OCI-LY1 (cell line): ENCODE results near the gene RBP5.

Experiments used
- EZH2 ChIP-seq: fragments of 200-600 bp; sonication (generic), shearing (Covaris generic); IDR thresholded peaks from 2 replicates; pipeline ENCODE4 v1.8.0; 2017; ENCODE audit warnings: borderline replicate concordance, mixed run types, mild to moderate bottlenecking, antibody characterized with exemption, low read length, moderate library complexity, mixed read lengths
- TF ChIP-seq, protein P1 (sequence below): fragments of 200-600 bp; sonication (generic), shearing (Covaris generic); IDR thresholded peaks from 2 replicates; pipeline ENCODE4 v1.5.1; 2017; ENCODE audit warnings: mild to moderate bottlenecking, antibody characterized with exemption, low read length, moderate library complexity, mixed read lengths

DNA sequence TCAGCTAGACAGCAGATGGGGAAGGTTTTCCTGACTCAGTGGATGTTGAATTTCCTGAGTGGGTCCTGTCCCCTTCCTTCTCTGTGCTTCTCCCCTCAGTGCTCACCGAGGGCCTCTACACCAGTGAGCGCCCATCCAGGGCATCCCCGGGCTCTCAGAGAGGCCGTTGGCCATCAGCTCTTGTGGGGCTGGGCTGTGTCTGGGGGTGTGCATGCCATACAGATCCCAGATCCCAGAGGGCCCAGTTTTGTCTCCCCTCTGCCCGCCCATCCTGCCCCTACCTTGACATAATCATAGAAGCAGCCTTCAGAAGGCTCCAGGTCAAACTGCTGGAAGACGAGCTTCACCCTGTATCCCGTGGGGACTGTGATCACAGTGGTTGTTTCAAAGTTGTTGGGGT, 37.5 kb downstream of the RBP5 start:
- TF ChIP-seq, protein P1, sequence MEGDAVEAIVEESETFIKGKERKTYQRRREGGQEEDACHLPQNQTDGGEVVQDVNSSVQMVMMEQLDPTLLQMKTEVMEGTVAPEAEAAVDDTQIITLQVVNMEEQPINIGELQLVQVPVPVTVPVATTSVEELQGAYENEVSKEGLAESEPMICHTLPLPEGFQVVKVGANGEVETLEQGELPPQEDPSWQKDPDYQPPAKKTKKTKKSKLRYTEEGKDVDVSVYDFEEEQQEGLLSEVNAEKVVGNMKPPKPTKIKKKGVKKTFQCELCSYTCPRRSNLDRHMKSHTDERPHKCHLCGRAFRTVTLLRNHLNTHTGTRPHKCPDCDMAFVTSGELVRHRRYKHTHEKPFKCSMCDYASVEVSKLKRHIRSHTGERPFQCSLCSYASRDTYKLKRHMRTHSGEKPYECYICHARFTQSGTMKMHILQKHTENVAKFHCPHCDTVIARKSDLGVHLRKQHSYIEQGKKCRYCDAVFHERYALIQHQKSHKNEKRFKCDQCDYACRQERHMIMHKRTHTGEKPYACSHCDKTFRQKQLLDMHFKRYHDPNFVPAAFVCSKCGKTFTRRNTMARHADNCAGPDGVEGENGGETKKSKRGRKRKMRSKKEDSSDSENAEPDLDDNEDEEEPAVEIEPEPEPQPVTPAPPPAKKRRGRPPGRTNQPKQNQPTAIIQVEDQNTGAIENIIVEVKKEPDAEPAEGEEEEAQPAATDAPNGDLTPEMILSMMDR = no peak
- TF ChIP-seq EZH2 = no peak
